GM18505 (cell line): Measurements from ENCODE around the gene ETV5.

Source experiments
- ATAC-seq: cut with Tn5 transposase; IDR thresholded peaks from one replicate; pipeline ENCODE4 v1.9.1; 2021; ENCODE audit not compliant: unreplicated experiment
- POLR2A ChIP-seq: IDR thresholded peaks from 4 replicates; pipeline ENCODE4 v1.6.1; 2011; ENCODE audit warnings: borderline replicate concordance; ENCODE audit not compliant: insufficient read depth, insufficient read length; ENCODE audit errors: extremely low read depth

ETV5 gene

DNA sequence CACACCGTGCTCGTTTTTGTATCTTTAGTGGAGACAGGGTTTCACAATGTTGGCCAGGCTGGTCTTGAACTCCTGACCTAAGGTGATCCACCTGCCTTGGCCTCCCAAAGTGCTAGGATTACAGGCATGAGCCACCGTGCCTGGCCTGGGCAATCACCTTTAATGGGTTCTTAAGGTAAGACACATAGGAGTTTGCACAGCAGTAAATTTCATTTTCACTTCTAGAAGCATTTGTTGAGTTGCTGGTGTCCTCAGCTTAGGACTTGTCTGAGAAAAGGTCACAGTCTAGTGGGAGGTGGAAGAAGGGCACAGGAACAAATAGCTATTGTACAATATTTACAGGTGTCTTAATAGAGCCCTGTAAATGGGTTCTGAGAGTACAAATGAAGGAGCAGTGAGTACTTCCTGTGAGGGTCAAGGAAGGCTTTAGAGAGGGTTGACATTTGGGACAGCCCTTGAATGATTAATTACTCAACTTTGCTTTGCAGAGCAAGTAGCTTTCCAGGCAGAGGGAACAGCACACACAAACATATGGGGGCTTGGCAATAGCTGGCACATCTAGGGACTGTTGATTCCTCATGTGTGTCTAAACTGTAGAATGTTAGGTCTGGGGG is 8.7 kb upstream of the ETV5 start:
- no peak for ATAC-seq
- no peak for TF ChIP-seq POLR2A

DNA sequence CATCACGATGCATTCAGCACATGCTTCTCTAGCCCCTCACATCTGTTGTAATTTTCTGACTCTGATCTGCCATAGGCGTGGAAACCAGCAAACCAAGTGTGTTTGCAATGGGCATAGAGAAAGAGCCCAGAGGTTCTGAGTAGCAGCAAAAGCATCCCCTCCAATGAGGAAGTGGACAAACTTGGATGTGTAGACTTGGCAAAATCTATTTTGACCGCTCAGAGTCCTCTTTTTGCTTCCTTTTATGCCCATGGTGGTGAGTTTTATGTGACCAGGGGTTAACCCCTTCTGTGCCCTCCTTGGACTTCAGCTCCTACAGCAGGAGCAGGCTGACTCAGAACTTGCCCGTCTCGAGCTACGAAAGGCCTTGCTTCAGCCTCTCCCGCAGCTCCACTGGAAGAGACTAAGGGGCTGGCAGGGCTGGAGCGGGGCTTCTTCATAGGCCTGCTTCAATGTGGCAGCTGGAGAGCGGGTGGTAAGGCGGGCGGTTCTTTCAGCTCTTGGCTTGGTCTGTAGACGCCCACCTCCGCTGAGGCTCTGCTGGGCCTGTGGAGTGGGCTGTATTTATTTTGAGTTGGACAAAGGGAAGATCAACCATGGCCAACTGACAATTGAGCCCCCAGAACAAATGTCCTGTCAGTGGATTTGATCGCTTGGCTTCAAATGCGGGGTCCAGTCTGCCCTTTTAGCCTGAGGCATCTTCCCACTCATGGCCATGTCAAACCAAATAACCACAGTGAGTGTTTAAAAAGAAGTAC is 6.5 kb upstream of the ETV5 start:
- no peak for TF ChIP-seq POLR2A
- ATAC-seq = no peak

DNA sequence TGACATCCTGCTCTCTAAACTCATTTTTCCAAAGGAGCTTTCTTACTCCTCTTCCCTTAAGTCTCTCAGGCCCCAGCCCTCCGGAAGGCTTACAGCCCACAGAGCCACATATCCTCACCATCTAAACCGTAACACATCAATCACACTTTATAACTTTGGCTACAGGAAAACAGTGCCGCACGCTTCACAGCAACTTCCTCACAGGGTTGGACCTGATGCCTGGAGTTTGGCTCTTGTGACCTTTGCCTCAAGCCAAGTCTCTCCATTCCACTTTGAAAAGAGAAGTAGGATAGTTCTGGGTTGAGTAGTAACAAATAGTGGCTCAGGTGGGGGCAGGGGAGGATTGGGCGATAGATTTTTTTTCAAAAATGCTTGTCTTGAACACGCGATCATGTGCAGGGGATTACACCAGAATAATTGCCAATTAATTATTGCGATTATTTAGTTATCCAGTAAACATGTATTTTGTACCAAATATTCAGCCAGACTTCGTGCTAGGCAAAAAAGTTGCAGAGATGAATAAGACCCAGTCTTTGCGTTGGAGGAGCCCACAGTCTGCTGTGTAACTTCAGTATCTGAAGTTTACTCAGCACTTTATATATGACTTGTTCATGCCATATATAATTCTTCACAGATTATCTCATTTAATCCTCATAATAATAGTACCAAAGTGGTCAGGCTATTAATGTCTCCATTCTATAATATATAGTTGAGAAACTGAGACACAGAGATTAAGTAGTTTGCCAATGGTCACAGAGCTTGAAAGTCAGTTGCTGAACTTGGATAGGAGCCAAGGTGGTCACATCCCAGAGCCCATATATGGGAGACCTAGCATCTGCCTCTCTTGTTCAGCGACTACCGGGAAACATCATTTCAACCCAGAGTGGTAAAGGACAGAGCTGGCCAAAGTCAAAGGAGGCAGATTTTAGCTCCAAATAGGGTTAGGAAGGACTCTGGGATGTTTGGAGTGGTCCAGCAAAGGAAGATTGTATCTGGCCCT is 2.4 kb upstream of the ETV5 start:
- no peak for TF ChIP-seq POLR2A
- ATAC-seq = no peak

DNA sequence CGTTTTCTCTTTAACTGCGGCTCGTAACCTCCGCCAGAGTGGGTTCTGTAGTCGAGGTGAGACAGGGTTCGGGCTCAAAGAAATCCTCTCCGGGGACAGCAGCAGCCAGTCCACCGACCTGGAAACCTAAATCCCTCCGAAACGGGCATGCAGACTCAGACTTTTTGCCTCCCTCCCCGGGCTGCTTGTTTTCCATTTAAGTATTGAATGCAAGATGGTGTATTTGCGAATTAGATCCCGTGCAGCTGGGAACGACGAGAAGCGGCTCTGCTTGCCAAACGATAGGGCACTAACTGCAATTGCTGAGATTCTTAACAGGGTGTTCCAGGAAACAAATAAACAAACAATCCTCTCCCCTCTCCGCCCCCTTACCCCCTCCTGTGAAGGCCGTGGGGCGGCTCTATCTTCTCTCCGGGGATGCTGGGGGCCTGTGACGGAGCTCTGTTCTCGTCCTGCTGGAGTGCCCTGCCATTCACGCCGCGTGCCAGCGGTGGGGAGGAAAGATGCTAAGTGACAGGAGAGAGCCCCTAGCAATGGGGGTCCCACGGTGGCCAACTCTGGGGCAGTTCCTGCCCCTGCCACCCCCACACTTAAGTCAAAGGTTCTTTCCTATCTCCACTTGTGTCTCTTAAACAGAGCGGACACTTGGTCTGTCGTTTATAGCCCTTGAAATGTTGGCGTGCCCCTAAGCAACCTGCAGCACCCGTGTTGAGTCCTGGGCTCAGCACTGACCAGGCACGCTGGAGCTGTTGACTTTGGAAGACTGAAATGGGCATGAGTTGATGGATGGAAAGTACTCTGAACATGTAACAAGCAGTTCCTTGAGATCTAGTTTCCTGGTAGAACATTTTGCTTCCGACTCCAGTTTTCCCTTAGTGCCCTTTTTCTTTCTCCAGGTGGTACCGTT is 1.3 kb upstream of the ETV5 start:
- no peak for TF ChIP-seq POLR2A
- ATAC-seq = no peak

DNA sequence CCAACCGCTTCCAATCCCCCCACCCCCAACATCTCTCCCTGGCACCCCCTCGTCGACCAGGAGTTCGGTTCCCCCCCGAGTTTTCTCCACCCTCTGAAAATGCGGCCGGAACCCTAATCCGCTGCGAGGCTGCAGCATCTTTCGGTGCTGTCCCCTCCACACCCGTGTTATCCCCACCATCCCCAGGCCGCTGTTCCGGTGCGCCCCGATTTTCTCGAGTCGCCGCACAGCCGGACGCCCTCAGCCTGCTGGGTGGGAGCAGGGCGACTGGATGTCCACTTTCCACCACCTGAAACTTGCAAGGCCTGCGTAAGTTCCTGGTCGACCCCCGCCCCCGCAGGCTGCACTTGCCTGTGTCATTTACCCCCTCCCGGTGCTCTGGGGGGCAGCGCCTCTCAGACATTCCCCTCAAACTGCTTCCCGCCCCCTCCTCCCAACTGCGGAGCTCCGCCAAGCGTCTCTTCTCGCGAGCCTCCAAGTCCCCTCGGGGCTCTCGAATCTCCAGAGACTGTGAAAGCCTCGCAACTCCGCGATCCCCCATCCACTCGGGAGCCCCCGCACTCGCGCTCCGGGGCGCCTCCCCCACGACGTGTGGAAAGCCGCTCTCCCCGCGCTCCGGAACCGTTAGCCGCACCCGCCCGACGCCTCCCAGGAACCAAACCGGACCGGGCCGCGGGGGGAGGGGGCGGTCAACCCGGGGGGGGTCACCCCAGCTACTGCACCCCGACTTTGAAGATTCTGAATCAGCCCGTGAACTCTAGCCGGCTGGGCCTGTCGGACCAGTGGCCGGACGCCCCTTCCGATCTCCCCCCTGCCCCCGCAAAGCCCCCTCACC is 566 bp downstream of the ETV5 start:
- TF ChIP-seq POLR2A = no peak
- ATAC-seq = no peak

DNA sequence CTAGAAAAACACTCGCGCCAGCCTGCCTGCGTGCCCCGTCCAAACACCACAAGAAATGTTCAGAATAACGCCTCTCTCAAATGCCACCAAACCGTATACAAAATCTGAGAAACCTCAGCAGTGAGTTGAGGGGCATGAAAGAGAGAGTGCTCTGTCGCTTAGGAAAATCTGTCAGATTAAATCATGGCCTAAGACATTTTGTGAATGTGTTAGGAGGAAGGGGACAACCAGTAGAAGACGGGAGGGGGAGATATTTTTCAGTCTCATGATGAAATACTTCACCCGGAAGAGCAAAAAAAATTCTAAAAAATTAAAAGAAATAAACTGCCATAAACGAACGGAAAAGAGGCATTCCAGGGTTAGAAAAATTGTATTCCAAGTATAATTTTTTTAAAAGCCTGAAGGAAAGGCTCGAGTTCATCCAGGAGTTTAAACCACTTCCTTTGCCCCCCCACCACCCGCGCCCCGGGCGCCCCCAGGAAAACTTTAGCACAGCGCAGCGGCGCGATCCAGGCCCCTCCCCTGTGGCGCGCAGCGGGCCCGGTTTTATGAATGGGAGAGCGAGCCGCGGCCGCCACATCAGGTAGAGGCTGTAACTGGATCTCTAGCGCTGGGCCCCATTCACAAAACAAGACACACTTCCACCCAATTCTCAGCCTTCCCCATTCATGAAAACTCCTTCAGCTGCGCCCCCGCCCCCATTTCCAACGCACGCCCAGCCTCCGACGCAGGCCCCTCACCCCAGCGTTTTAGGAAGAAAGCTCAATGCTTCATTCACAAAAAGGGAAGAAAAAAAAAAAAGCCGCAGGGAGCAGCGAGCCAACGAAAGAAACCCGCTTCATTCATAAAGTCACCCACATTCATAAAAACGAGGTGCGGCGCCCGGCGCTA is 1.4 kb downstream of the ETV5 start:
- no peak for ATAC-seq

DNA sequence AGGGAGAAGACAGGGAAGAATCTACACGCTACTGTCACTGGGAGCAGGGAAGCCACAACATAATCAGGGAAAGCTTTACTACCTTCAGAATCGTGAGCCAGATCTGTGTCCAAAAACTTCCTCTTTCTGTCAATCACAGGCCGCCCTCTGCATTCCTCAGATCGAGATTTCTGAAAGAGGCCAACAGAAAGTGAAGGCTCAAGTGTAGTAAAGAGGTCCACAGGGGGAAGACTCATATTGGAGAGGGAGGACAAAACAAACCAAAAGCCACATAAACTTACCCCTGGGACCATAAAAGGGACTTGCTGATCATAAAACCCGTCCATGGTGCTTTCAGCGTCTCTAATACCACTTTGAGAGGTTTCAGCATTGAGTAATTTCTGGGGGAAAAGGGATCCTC is 3.3 kb downstream of the ETV5 start:
- no peak for ATAC-seq
- TF ChIP-seq POLR2A = no peak

More for the DNA sequence above, 1.4 kb downstream of the ETV5 start:
- no peak for TF ChIP-seq POLR2A

DNA sequence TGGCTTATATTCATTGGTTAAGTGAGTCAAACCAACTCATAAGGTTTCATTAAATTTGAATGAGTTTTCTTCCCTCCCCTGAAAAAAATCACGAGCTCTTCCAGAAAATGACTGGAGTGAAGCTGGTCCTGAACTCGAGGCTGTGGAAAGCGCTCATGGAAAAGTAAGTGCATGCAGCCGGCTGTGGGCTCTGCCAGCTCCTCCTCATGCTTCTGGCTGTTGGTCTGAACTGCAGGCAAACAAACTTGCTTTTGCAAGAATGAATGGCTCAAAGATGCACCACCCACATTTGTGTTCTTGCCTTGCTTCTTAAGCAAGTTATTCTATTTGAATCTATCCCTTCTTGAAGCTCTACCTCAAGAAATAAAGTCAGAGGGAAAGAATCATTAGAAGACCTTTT is 6.2 kb downstream of the ETV5 start:
- ATAC-seq = no peak
- TF ChIP-seq POLR2A = no peak

DNA sequence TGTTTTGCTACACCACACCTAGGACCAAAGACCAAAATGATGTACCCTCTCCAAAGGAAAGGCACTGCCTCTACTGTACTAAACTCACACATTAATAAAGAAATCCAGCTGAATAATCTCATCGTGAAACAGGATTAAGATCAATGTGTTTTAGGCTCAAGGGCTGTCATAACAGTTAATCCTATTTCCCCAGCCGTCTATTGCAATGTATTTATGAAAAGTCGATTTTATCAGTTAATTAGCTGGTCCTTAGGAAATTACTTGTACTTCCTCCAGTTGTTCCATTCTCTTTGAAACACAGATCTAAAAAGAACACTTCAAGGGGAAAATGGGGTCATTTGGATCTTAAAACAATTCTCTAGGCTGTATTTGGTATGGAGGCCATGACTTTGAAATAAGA is 8.5 kb downstream of the ETV5 start:
- no peak for ATAC-seq
- no peak for TF ChIP-seq POLR2A

DNA sequence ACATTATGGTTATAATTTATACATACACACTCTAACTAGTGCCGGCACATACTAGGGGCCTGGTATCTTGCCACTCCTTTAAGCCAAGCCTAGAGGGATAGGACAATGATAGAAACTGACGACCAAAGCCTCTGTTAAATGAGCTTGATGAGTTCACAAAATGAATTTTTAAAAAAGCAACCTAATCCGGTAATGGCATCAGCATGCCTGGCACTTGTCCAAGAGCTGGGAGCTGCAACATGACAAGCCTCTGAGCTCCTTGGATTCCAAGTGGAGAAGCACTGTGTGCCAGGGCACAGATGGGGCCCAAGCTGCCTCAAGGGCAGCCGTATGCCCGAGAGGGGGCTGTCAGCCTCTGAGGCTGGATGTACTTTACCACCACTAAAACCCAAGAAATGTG is 9.7 kb downstream of the ETV5 start:
- no peak for TF ChIP-seq POLR2A
- no peak for ATAC-seq

DNA sequence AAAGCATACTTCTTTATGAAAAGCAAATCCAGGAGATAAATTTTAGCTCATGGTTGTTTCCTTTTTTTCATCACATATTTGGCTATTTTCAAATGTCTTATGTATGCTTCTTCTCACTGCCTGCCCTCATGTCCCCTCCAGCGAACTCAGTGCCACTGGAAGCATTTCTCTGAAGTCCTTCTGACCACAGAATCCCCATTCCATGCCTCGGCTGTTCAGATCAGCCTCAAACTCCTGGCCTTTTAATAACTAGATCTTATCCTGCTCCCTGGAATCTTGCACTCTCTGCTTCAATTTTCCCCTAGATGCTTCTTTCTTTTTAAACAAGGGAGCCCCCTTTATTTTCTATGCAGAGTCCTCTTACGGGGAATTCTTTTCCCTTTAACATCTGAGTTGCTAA is 10.1 kb downstream of the ETV5 start:
- TF ChIP-seq POLR2A = no peak
- no peak for ATAC-seq
